ENCODE results near the gene BOC. TPM values are rescaled to one million over a fixed set of nuclear protein-coding genes. Genes with fewer than 3 reads are reported as not detected.

BOC gene
- total and polyA plus RNA-seq, 4 donors: 2.9 to 21.9 (median 6.4) TPM

GRCh38 chr3:113287803-113288648 lies 76.7 kb downstream of the BOC start:
- no peak overlapping the region for H3K9ac ChIP-seq (ENCODE audit: insufficient read depth in 1 of 2, low read length in 2 of 2)
- peak; percentile 72 to 89 (median 84) for DNase-seq
- no peak overlapping the region for H3K27ac ChIP-seq (ENCODE audit: low read depth in 1 of 2, low read length in 1 of 2)
- peak; percentile 53 for ATAC-seq (ENCODE audit: insufficient read depth, low FRiP score)
- H3K4me1 ChIP-seq (ENCODE audit: control insufficient read depth in 5 of 5, insufficient read depth in 5 of 5, low read length in 5 of 5): peaks cover 0 to 21% (median 0%) of the 10 kb centered on the region in 5 donors
- H3K27me3 ChIP-seq (ENCODE audit: control insufficient read depth in 3 of 3, insufficient read depth in 3 of 3, low read length in 2 of 3): no peaks in the 10 kb centered on the region
- H3K4me3 ChIP-seq: no peak overlapping the region
- TF ChIP-seq, protein P1, sequence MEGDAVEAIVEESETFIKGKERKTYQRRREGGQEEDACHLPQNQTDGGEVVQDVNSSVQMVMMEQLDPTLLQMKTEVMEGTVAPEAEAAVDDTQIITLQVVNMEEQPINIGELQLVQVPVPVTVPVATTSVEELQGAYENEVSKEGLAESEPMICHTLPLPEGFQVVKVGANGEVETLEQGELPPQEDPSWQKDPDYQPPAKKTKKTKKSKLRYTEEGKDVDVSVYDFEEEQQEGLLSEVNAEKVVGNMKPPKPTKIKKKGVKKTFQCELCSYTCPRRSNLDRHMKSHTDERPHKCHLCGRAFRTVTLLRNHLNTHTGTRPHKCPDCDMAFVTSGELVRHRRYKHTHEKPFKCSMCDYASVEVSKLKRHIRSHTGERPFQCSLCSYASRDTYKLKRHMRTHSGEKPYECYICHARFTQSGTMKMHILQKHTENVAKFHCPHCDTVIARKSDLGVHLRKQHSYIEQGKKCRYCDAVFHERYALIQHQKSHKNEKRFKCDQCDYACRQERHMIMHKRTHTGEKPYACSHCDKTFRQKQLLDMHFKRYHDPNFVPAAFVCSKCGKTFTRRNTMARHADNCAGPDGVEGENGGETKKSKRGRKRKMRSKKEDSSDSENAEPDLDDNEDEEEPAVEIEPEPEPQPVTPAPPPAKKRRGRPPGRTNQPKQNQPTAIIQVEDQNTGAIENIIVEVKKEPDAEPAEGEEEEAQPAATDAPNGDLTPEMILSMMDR (IDR thresholded peaks at IDR 0.05; ENCODE audit: control extremely low read depth, extremely low read depth): peak; percentile 96
- WGBS, 2 donors: 59 to 60% methylated on average over 5 of the region's 5 CpGs
- H3K36me3 ChIP-seq (ENCODE audit: control insufficient read depth in 4 of 4, insufficient read depth in 4 of 4, low read length in 4 of 4): peaks cover 0 to 14% (median 2%) of the 10 kb centered on the region in 4 donors
- H3K9me3 ChIP-seq (ENCODE audit: control insufficient read depth in 4 of 4, insufficient read depth in 3 of 4, low read length in 3 of 4): no peaks in the 10 kb centered on the region

- no peak overlapping the region for H3K27ac ChIP-seq (ENCODE audit: low read depth in 1 of 2, low read length in 1 of 2)
- WGBS, 2 donors: 97 to 99% methylated on average over 3 of the region's 3 CpGs
These were observed 77.5 kb downstream of the BOC start for GRCh38 chr3:113288881-113289280.

GRCh38 chr3:113291572-113291971 lies 80.2 kb downstream of the BOC start:
- peaks cover 0 to 2% (median under 1%) of the 10 kb centered on the region in 4 donors for H3K36me3 ChIP-seq (ENCODE audit: control insufficient read depth in 4 of 4, insufficient read depth in 4 of 4, low read length in 4 of 4)
- peaks cover 0 to 21% (median 0%) of the 10 kb centered on the region in 5 donors for H3K4me1 ChIP-seq (ENCODE audit: control insufficient read depth in 5 of 5, insufficient read depth in 5 of 5, low read length in 5 of 5)
- no peak overlapping the region for H3K4me3 ChIP-seq
- no peak for ATAC-seq (ENCODE audit: insufficient read depth, low FRiP score)
- no peak overlapping the region for H3K9ac ChIP-seq (ENCODE audit: insufficient read depth in 1 of 2, low read length in 2 of 2)
- H3K27ac ChIP-seq (ENCODE audit: low read depth in 1 of 2, low read length in 1 of 2): no peak overlapping the region
- DNase-seq: no peak
- 82 to 88% methylated on average over 6 of the region's 6 CpGs for WGBS, 2 donors
- TF ChIP-seq, protein P1 (IDR thresholded peaks at IDR 0.05; ENCODE audit: control extremely low read depth, extremely low read depth): no peak
- no peaks in the 10 kb centered on the region for H3K27me3 ChIP-seq (ENCODE audit: control insufficient read depth in 3 of 3, insufficient read depth in 3 of 3, low read length in 2 of 3)
- no peaks in the 10 kb centered on the region for H3K9me3 ChIP-seq (ENCODE audit: control insufficient read depth in 4 of 4, insufficient read depth in 3 of 4, low read length in 3 of 4)

More at GRCh38 chr3:113288881-113289280, 77.5 kb downstream of the BOC start:
- DNase-seq (no peak), ATAC-seq (ENCODE audit: insufficient read depth, low FRiP score) (no peak)
- TF ChIP-seq, protein P1 (IDR thresholded peaks at IDR 0.05; ENCODE audit: control extremely low read depth, extremely low read depth): no peak
- no peaks in the 10 kb centered on the region for H3K27me3 ChIP-seq (ENCODE audit: control insufficient read depth in 3 of 3, insufficient read depth in 3 of 3, low read length in 2 of 3)
- no peak overlapping the region for H3K4me3 ChIP-seq
- H3K36me3 ChIP-seq (ENCODE audit: control insufficient read depth in 4 of 4, insufficient read depth in 4 of 4, low read length in 4 of 4): peaks cover 0 to 14% (median 2%) of the 10 kb centered on the region in 4 donors
- peaks cover 0 to 21% (median 0%) of the 10 kb centered on the region in 5 donors for H3K4me1 ChIP-seq (ENCODE audit: control insufficient read depth in 5 of 5, insufficient read depth in 5 of 5, low read length in 5 of 5)
- no peak overlapping the region for H3K9ac ChIP-seq (ENCODE audit: insufficient read depth in 1 of 2, low read length in 2 of 2)
- H3K9me3 ChIP-seq (ENCODE audit: control insufficient read depth in 4 of 4, insufficient read depth in 3 of 4, low read length in 3 of 4): no peaks in the 10 kb centered on the region

All from lung (tissue), 12 donors.